Trophoblast cell (in vitro differentiated cells and primary cell): ENCODE results near the gene CLNK.
A peak's percentile ranks its signal among the peaks of the same experiment; 100 is the strongest.

ENCODE experiments used
- DNase-seq, 2 donors: peaks; one replicate each; pipeline ENCODE4 v3.0.0-alpha.2; 2016
- H2AFZ ChIP-seq: 2 replicates; pipeline ENCODE4 v1.6.1; 2013; ENCODE audit warnings: low read length, moderate library complexity, mild to moderate bottlenecking; ENCODE audit not compliant: insufficient read depth, poor library complexity
- H2AK5ac ChIP-seq: 2 replicates; pipeline ENCODE4 v1.6.1; 2013; ENCODE audit warnings: mild to moderate bottlenecking, low read length
- H2BK120ac ChIP-seq: 2 replicates; pipeline ENCODE4 v1.6.1; 2013; ENCODE audit warnings: low read length, mild to moderate bottlenecking, moderate library complexity; ENCODE audit not compliant: insufficient read depth, poor library complexity
- H2BK12ac ChIP-seq: 2 replicates; pipeline ENCODE4 v1.6.1; 2013; ENCODE audit warnings: mild to moderate bottlenecking, low read length, moderate library complexity
- H2BK5ac ChIP-seq: 2 replicates; pipeline ENCODE4 v1.6.1; 2013; ENCODE audit warnings: low read length, low read depth, moderate library complexity, mild to moderate bottlenecking; ENCODE audit not compliant: poor library complexity
- H3K14ac ChIP-seq: 2 replicates; pipeline ENCODE4 v1.6.1; 2013; ENCODE audit warnings: mild to moderate bottlenecking, low read length
- H3K18ac ChIP-seq: 2 replicates; pipeline ENCODE4 v1.6.1; 2013; ENCODE audit warnings: mild to moderate bottlenecking, low read length
- H3K23ac ChIP-seq: 2 replicates; pipeline ENCODE4 v1.6.1; 2013; ENCODE audit warnings: low read length
- H3K27ac ChIP-seq: 2 replicates; pipeline ENCODE4 v1.5.1; 2013; ENCODE audit warnings: low read depth, mild to moderate bottlenecking, inconsistent platforms, low read length, moderate library complexity
- H3K27me3 ChIP-seq: 2 replicates; pipeline ENCODE4 v1.6.1; 2013; ENCODE audit warnings: inconsistent platforms, mild to moderate bottlenecking, low read length, moderate library complexity; ENCODE audit not compliant: insufficient read depth
- H3K36me3 ChIP-seq, 2 experiments: 1 replicate in 1 of 2; 2 replicates in 1 of 2; pipeline ENCODE4 v1.6.1; 2013; ENCODE audit warnings: low read length in 2 of 2, mild to moderate bottlenecking in 2 of 2, moderate library complexity in 1 of 2; ENCODE audit not compliant: insufficient read depth in 2 of 2, control insufficient read depth in 1 of 2
- H3K4ac ChIP-seq: 2 replicates; pipeline ENCODE4 v1.6.1; 2013; ENCODE audit warnings: low read depth, mild to moderate bottlenecking, low read length, moderate library complexity
- H3K4me1 ChIP-seq, 2 experiments: 1 replicate in 1 of 2; 2 replicates in 1 of 2; pipeline ENCODE4 v1.6.1; 2013; ENCODE audit warnings: low read length in 2 of 2, mild to moderate bottlenecking in 2 of 2, moderate library complexity in 1 of 2; ENCODE audit not compliant: insufficient read depth in 2 of 2, control insufficient read depth in 1 of 2
- H3K4me2 ChIP-seq: 2 replicates; pipeline ENCODE4 v1.6.1; 2013; ENCODE audit warnings: inconsistent platforms, mild to moderate bottlenecking, low read length, moderate library complexity
- H3K4me3 ChIP-seq: 2 replicates; pipeline ENCODE4 v1.5.1; 2013; ENCODE audit warnings: mild to moderate bottlenecking, low read depth, low read length, inconsistent platforms
- H3K79me1 ChIP-seq: one replicate; pipeline ENCODE4 v1.6.1; 2013; ENCODE audit warnings: low read length
- H3K79me2 ChIP-seq: 2 replicates; pipeline ENCODE4 v1.6.1; 2013; ENCODE audit warnings: low read length, mild to moderate bottlenecking; ENCODE audit not compliant: control insufficient read depth, insufficient read depth, poor library complexity
- H3K9ac ChIP-seq: 2 replicates; pipeline ENCODE4 v1.6.1; 2013; ENCODE audit warnings: mild to moderate bottlenecking, low read length
- H3K9me3 ChIP-seq: 2 replicates; pipeline ENCODE4 v1.6.1; 2013; ENCODE audit warnings: low read depth, mild to moderate bottlenecking, control low read depth, inconsistent platforms, low read length; ENCODE audit not compliant: insufficient read depth
- H4K12ac ChIP-seq: 2 replicates; pipeline ENCODE4 v1.6.1; 2013; ENCODE audit warnings: low read depth, mild to moderate bottlenecking, low read length, moderate library complexity
- H4K8ac ChIP-seq: 2 replicates; pipeline ENCODE4 v1.6.1; 2013; ENCODE audit warnings: low read depth, mild to moderate bottlenecking, low read length, moderate library complexity
- H4K91ac ChIP-seq: one replicate; pipeline ENCODE4 v1.6.1; 2013; ENCODE audit warnings: low read depth, mild to moderate bottlenecking, low read length, moderate library complexity
- WGBS: extraction: QIAGEN DNeasy Blood & Tissue Kit; methylation state at CpG from one replicate; pipeline ENCODE4 v1.1.7; 2013; ENCODE audit warnings: missing lambda C conversion rate; ENCODE audit not compliant: insufficient read length, insufficient coverage; ENCODE audit errors: extremely low coverage; 5-methylcytosine and 5-hydroxymethylcytosine counted together

Gene CLNK

GRCh38 chr4:10571909-10572308 is 112.7 kb downstream of the CLNK start:
- H3K9me3 ChIP-seq: peaks cover 3% of the 10 kb centered on the region
- H2AFZ ChIP-seq: no peak overlapping the region
- no peak overlapping the region for H2BK12ac ChIP-seq
- H3K18ac ChIP-seq: no peak overlapping the region
- no peak overlapping the region for H2BK120ac ChIP-seq
- H3K14ac ChIP-seq: no peak overlapping the region
- no peak overlapping the region for H3K4me3 ChIP-seq
- H2AK5ac ChIP-seq: no peak overlapping the region
- H4K8ac ChIP-seq: no peak overlapping the region
- no peaks in the 10 kb centered on the region for H3K4me1 ChIP-seq
- no peak overlapping the region for H2BK5ac ChIP-seq
- no peaks in the 10 kb centered on the region for H3K36me3 ChIP-seq
- DNase-seq: peak in 1 of 2 donors; percentile 64
- H3K9ac ChIP-seq: no peak overlapping the region
- H3K27ac ChIP-seq: no peak overlapping the region
- no peak overlapping the region for H3K4me2 ChIP-seq
- H3K4ac ChIP-seq: no peak overlapping the region
- no peaks in the 10 kb centered on the region for H3K27me3 ChIP-seq
- no peaks in the 10 kb centered on the region for H3K79me1 ChIP-seq
- H4K91ac ChIP-seq: no peak overlapping the region
- no peaks in the 10 kb centered on the region for H3K79me2 ChIP-seq
- H4K12ac ChIP-seq: no peak overlapping the region
- WGBS: no CpG with 5 or more reads among the region's 2 CpGs
- H3K23ac ChIP-seq: no peak overlapping the region

DNA sequence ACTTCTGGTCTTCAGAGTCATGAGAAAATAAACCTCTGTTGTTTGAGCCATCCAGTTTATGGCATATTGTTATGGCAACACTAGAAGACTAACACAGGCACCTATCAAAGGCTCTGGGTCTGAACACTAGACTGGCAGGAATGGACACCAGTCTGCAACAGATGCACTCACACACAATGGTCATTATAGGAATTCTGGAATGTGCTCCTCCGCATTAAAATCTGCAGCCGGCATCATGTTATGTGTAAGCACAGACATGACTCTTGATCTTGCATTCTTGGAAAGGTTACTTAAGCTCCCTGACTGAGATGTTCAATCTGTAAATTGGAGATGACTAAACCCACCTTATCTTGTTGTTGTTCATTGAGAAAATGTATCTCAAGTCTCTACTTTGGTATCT is 115.1 kb downstream of the CLNK start:
- Histone ChIP-seq H3K18ac (no peak overlapping the region), H2AFZ (no peak overlapping the region)

DNA sequence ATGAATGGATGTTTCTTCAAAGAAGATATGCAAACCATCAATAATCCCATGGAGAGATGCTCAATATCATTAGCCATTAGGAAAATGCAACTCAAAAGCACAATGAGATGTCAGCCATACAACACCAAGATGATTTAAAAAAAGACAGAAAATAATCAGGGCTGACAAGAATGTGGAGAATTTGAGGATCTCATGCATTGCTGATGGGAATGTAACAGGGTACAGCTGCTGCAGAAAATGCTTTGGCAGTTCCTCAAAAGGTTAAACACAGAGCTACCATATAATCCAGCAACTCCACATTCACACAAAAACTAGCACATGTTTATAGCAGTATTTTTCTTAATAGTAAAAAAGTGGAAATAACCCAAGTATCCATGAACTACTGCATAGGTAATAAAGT is 116.8 kb downstream of the CLNK start:
- Histone ChIP-seq H3K9me3 (no peaks in the 10 kb centered on the region), H3K27ac (no peak overlapping the region), H2AFZ (no peak overlapping the region), H4K91ac (no peak overlapping the region), H3K18ac (no peak overlapping the region), H3K27me3 (no peaks in the 10 kb centered on the region), H4K12ac (no peak overlapping the region), H3K4me1 (no peaks in the 10 kb centered on the region), H3K36me3 (no peaks in the 10 kb centered on the region), H3K4me3 (no peak overlapping the region), H3K4me2 (no peak overlapping the region), H3K14ac (no peak overlapping the region), H2BK12ac (no peak overlapping the region), H3K9ac (no peak overlapping the region), H2AK5ac (no peak overlapping the region), H3K23ac (no peak overlapping the region), H4K8ac (no peak overlapping the region), H3K79me2 (no peaks in the 10 kb centered on the region), H2BK120ac (no peak overlapping the region), H2BK5ac (no peak overlapping the region), H3K4ac (no peak overlapping the region), H3K79me1 (no peaks in the 10 kb centered on the region)
- DNase-seq: peak in 1 of 2 donors; percentile 72

More for the DNA sequence above, 115.1 kb downstream of the CLNK start:
- Histone ChIP-seq H3K79me1 (no peaks in the 10 kb centered on the region), H3K9ac (no peak overlapping the region), H2AK5ac (no peak overlapping the region), H3K27me3 (no peaks in the 10 kb centered on the region), H3K9me3 (no peaks in the 10 kb centered on the region), H3K27ac (no peak overlapping the region), H3K79me2 (no peaks in the 10 kb centered on the region), H4K12ac (no peak overlapping the region), H2BK12ac (no peak overlapping the region), H3K14ac (no peak overlapping the region), H3K36me3 (no peaks in the 10 kb centered on the region), H3K4me3 (no peak overlapping the region), H2BK120ac (no peak overlapping the region), H3K23ac (no peak overlapping the region), H4K91ac (no peak overlapping the region), H4K8ac (no peak overlapping the region), H3K4me2 (no peak overlapping the region), H3K4me1 (no peaks in the 10 kb centered on the region), H2BK5ac (no peak overlapping the region), H3K4ac (no peak overlapping the region)
- DNase-seq: peak; percentile 87 to 97
- no CpG with 5 or more reads among the region's 2 CpGs for WGBS

- Histone ChIP-seq H4K12ac (no peak overlapping the region), H3K14ac (no peak overlapping the region), H3K4me1 (no peaks in the 10 kb centered on the region), H2BK5ac (no peak overlapping the region), H3K36me3 (no peaks in the 10 kb centered on the region), H3K79me2 (no peaks in the 10 kb centered on the region), H3K18ac (no peak overlapping the region), H3K27ac (no peak overlapping the region), H4K91ac (no peak overlapping the region), H2BK120ac (no peak overlapping the region), H3K23ac (no peak overlapping the region), H3K79me1 (no peaks in the 10 kb centered on the region), H3K4me2 (no peak overlapping the region), H2AFZ (no peak overlapping the region), H2BK12ac (no peak overlapping the region), H3K9ac (no peak overlapping the region), H2AK5ac (no peak overlapping the region), H3K4ac (no peak overlapping the region), H3K4me3 (no peak overlapping the region), H4K8ac (no peak overlapping the region), H3K9me3 (no peaks in the 10 kb centered on the region), H3K27me3 (no peaks in the 10 kb centered on the region)
- no peak for DNase-seq
- WGBS: no CpG with 5 or more reads among the region's 5 CpGs
These were observed 119.3 kb downstream of the CLNK start for GRCh38 chr4:10565166-10565780.
